Aortic smooth muscle cell (primary cell): Measurements from ENCODE around the gene CFAP20. TPM values are rescaled to one million over a fixed set of nuclear protein-coding genes. Genes with fewer than 3 reads are reported as not detected.

Experiments used
- total RNA-seq: library from RNA; depleted of rRNA; stranded (reverse); fragments of >200 nt; gene quantifications from 2 replicates; pipeline ENCODE4 v1.2.3, GENCODE V29; 2014

Gene CFAP20
- 28.4 and 32.8 TPM in 2 replicates for total RNA-seq

GRCh38 chr16:58129097-58129936 lies at the start of gene CFAP20:
TSS of gene CFAP20 (minus strand) at chr16:58129381. CDS start at chr16:58129115, 266 bp downstream.

Other genes with a start within 250 kb of the CFAP20 start
- under 0.01 TPM in 2 replicates for gene CNGB1, start 158.3 kb downstream of the CFAP20 start, total RNA-seq
- gene ZNF319, start 128.7 kb downstream of the CFAP20 start, total RNA-seq = 2.4 and 3.0 TPM in 2 replicates
- 15.5 and 19.3 TPM in 2 replicates for gene USB1, start 128.0 kb downstream of the CFAP20 start, total RNA-seq
- gene MMP15, start 103.6 kb downstream of the CFAP20 start, total RNA-seq = 2.5 and 2.6 TPM in 2 replicates
- gene CSNK2A2, start 68.7 kb upstream of the CFAP20 start, total RNA-seq = 15.6 and 25.3 TPM in 2 replicates
- not detected in 2 replicates for gene PRSS54, start 165.6 kb upstream of the CFAP20 start, total RNA-seq